ENCODE results near the gene CCDC60. TPM values are rescaled to one million over a fixed set of nuclear protein-coding genes. Genes with fewer than 3 reads are reported as not detected.

CCDC60 gene
- total and polyA plus RNA-seq, 10 of the 15 experiments (the other 5 are each of a cell fraction or from before 2014, with no cell fraction given) = 0.19 TPM; not detected in 9

GRCh38 chr12:119299130-119299529, 35.4 kb upstream of the CCDC60 start:
- no peak for DNase-seq (ENCODE audit: low read depth, low spot score)
- Histone ChIP-seq H3K9ac (ENCODE audit: control insufficient read depth, insufficient read depth, low read length) (no peak overlapping the region), H3K27ac (ENCODE audit: control insufficient read depth, insufficient read depth) (no peak overlapping the region), H3K79me2 (ENCODE audit: control insufficient read depth, insufficient read depth, low read length) (no peaks in the 10 kb centered on the region), H3K9me3 (replicated peaks; ENCODE audit: control insufficient read depth, insufficient read depth, low read length) (no peaks in the 10 kb centered on the region), H3K4me1 (ENCODE audit: control insufficient read depth, insufficient read depth, low read length) (no peaks in the 10 kb centered on the region), H3K27me3 (replicated peaks in 1 of 2; ENCODE audit: control insufficient read depth in 2 of 2, insufficient read depth in 2 of 2, low read length in 1 of 2) (no peaks in the 10 kb centered on the region; a peak in 1 of 4 replicates), H2AFZ (ENCODE audit: control insufficient read depth, low read depth, low read length) (no peak overlapping the region), H3K4me2 (ENCODE audit: control insufficient read depth, insufficient read depth) (no peak overlapping the region), H3K36me3 (ENCODE audit: control insufficient read depth in 2 of 2, insufficient read depth in 2 of 2, low read length in 1 of 2) (no peaks in the 10 kb centered on the region), H3K4me3 (no peak overlapping the region), H4K20me1 (ENCODE audit: control insufficient read depth, insufficient read depth) (0 out of 2 replicates have a peak, but pooled peaks cover 2% of the 10 kb centered on the region)
- ATAC-seq = no peak
- no TSS peak for BruUV-seq (replicated peaks)
- ChIA-PET RAD21 (ENCODE audit: unreplicated experiment) (no interaction called here), SMC1A (ENCODE audit: uncharacterized antibody, unreplicated experiment) (no interaction called here), CTCF (interaction anchor here (0.6 kb wide), 1 partner anchor 63 kb away, joined by 3 read pairs; no protein-coding TSS in a partner anchor), POLR2A (no interaction called here)
- FAIRE-seq = no peak
- 0 out of 2 replicates have a peak, but pooled peaks have one; percentile 24 for TF ChIP-seq NFYB (IDR thresholded peaks at IDR 0.05; ENCODE audit: insufficient read depth, low read depth, low read length)
- no peak for TF ChIP-seq ZNF207 (IDR thresholded peaks at IDR 0.05; ENCODE audit: borderline replicate concordance)
- intact Hi-C loops (cut with micrococcal nuclease; ENCODE audit: unreplicated experiment) (no loop called here), in situ Hi-C loops (cut with MboI) (no loop called here)

- Histone ChIP-seq H3K9me3 (replicated peaks; ENCODE audit: control insufficient read depth, insufficient read depth, low read length) (no peaks in the 10 kb centered on the region), H3K27me3 (replicated peaks in 1 of 2; ENCODE audit: control insufficient read depth in 2 of 2, insufficient read depth in 2 of 2, low read length in 1 of 2) (no peaks in the 10 kb centered on the region), H3K27ac (ENCODE audit: control insufficient read depth, insufficient read depth) (no peak overlapping the region), H3K4me2 (ENCODE audit: control insufficient read depth, insufficient read depth) (no peak overlapping the region), H3K4me3 (no peak overlapping the region), H3K79me2 (ENCODE audit: control insufficient read depth, insufficient read depth, low read length) (no peaks in the 10 kb centered on the region), H3K9ac (ENCODE audit: control insufficient read depth, insufficient read depth, low read length) (no peak overlapping the region), H2AFZ (ENCODE audit: control insufficient read depth, low read depth, low read length) (no peak overlapping the region), H4K20me1 (ENCODE audit: control insufficient read depth, insufficient read depth) (no peaks in the 10 kb centered on the region), H3K4me1 (ENCODE audit: control insufficient read depth, insufficient read depth, low read length) (no peaks in the 10 kb centered on the region), H3K36me3 (ENCODE audit: control insufficient read depth in 2 of 2, insufficient read depth in 2 of 2, low read length in 1 of 2) (no peaks in the 10 kb centered on the region)
- no peak for ATAC-seq
- intact Hi-C loops (cut with micrococcal nuclease; ENCODE audit: unreplicated experiment) = no loop called here
- POLR2A ChIA-PET = interaction anchor here (0.7 kb wide), 1 partner anchor 362 kb away, joined by 3 read pairs; no protein-coding TSS in a partner anchor
- BruUV-seq (replicated peaks) = no TSS peak
- RAD21 ChIA-PET (ENCODE audit: unreplicated experiment) = no interaction called here
- DNase-seq (ENCODE audit: low read depth, low spot score) = no peak
- in situ Hi-C loops (cut with MboI) = no loop called here
- SMC1A ChIA-PET (ENCODE audit: uncharacterized antibody, unreplicated experiment) = no interaction called here
- no peak for FAIRE-seq
- CTCF ChIA-PET = interaction anchor here (0.6 kb wide), 2 partner anchors 108 to 287 kb away, joined by 3 to 4 read pairs; no protein-coding TSS in a partner anchor
- 62% methylated on average over 9 of the region's 9 CpGs for WGBS (ENCODE audit: insufficient coverage, insufficient replicate concordance, low lambda C conversion rate, missing lambda C conversion rate)
- TF ChIP-seq ZNF24 (IDR thresholded peaks at IDR 0.05) (no peak), HDGF (IDR thresholded peaks at IDR 0.05) (no peak), MTA3 (IDR thresholded peaks at IDR 0.05; ENCODE audit: borderline replicate concordance, low read length) (no peak), SP1 (IDR thresholded peaks at IDR 0.05; ENCODE audit: low read depth, low read length) (no peak), BRCA1 (IDR thresholded peaks at IDR 0.05; ENCODE audit: low read depth, low read length) (no peak), POLR2AphosphoS5 (IDR thresholded peaks at IDR 0.05; ENCODE audit: low read length) (no peak), IKZF1 (conservative IDR thresholded peaks at IDR 0.05) (no peak), NR2F1 (conservative IDR thresholded peaks at IDR 0.05) (no peak), SIX5 (IDR thresholded peaks at IDR 0.05; ENCODE audit: low read depth, low read length, severe bottlenecking) (no peak), FOXM1 (IDR thresholded peaks at IDR 0.05; ENCODE audit: low read depth, low read length) (no peak), ZNF217 (IDR thresholded peaks at IDR 0.05) (no peak)
- TF ChIP-seq, protein P1, sequence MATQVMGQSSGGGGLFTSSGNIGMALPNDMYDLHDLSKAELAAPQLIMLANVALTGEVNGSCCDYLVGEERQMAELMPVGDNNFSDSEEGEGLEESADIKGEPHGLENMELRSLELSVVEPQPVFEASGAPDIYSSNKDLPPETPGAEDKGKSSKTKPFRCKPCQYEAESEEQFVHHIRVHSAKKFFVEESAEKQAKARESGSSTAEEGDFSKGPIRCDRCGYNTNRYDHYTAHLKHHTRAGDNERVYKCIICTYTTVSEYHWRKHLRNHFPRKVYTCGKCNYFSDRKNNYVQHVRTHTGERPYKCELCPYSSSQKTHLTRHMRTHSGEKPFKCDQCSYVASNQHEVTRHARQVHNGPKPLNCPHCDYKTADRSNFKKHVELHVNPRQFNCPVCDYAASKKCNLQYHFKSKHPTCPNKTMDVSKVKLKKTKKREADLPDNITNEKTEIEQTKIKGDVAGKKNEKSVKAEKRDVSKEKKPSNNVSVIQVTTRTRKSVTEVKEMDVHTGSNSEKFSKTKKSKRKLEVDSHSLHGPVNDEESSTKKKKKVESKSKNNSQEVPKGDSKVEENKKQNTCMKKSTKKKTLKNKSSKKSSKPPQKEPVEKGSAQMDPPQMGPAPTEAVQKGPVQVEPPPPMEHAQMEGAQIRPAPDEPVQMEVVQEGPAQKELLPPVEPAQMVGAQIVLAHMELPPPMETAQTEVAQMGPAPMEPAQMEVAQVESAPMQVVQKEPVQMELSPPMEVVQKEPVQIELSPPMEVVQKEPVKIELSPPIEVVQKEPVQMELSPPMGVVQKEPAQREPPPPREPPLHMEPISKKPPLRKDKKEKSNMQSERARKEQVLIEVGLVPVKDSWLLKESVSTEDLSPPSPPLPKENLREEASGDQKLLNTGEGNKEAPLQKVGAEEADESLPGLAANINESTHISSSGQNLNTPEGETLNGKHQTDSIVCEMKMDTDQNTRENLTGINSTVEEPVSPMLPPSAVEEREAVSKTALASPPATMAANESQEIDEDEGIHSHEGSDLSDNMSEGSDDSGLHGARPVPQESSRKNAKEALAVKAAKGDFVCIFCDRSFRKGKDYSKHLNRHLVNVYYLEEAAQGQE (IDR thresholded peaks at IDR 0.05; ENCODE audit: low read depth, low read length) = no peak
- TF ChIP-seq, protein P2, sequence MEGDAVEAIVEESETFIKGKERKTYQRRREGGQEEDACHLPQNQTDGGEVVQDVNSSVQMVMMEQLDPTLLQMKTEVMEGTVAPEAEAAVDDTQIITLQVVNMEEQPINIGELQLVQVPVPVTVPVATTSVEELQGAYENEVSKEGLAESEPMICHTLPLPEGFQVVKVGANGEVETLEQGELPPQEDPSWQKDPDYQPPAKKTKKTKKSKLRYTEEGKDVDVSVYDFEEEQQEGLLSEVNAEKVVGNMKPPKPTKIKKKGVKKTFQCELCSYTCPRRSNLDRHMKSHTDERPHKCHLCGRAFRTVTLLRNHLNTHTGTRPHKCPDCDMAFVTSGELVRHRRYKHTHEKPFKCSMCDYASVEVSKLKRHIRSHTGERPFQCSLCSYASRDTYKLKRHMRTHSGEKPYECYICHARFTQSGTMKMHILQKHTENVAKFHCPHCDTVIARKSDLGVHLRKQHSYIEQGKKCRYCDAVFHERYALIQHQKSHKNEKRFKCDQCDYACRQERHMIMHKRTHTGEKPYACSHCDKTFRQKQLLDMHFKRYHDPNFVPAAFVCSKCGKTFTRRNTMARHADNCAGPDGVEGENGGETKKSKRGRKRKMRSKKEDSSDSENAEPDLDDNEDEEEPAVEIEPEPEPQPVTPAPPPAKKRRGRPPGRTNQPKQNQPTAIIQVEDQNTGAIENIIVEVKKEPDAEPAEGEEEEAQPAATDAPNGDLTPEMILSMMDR (IDR thresholded peaks at IDR 0.05 in 2 of 3, conservative IDR thresholded peaks at IDR 0.05 in 1 of 3; ENCODE audit: control insufficient read depth in 2 of 3, extremely low read depth in 1 of 3, insufficient read depth in 1 of 3, low read depth in 3 of 3, low read length in 3 of 3) = no peak
Observed at GRCh38 chr12:119301379-119301778, 33.1 kb upstream of the CCDC60 start.

Measured in GM12878 (cell line).